GM04503 (cell line): ENCODE data around the gene FBXO21.

Experiments used
- DNase-seq: peaks from one replicate; pipeline ENCODE4 v3.0.0-alpha.2; 2012; ENCODE audit warnings: low read depth

Gene FBXO21

GRCh38 chr12:117162633-117163032 lies 27.6 kb downstream of the FBXO21 start:
- no peak for DNase-seq

DNA sequence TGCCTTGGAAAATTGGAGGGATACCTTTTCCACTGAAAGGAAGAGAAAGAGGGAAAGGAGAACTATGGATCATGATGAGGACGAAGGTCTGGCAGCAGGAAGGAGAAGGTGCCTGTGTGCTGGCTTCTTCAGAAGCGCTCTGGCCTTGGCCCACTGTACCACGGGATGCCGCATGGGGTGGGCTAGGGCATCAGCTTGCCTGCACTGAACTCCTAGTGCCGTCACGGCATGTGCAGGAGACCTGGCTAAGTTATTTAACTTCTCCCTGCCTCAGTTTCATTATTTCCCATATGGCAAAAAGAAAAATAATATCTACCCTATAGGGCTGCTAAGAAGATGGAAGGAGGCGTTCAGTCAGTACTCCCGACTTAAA lies 28.1 kb downstream of the FBXO21 start:
- no peak for DNase-seq

DNA sequence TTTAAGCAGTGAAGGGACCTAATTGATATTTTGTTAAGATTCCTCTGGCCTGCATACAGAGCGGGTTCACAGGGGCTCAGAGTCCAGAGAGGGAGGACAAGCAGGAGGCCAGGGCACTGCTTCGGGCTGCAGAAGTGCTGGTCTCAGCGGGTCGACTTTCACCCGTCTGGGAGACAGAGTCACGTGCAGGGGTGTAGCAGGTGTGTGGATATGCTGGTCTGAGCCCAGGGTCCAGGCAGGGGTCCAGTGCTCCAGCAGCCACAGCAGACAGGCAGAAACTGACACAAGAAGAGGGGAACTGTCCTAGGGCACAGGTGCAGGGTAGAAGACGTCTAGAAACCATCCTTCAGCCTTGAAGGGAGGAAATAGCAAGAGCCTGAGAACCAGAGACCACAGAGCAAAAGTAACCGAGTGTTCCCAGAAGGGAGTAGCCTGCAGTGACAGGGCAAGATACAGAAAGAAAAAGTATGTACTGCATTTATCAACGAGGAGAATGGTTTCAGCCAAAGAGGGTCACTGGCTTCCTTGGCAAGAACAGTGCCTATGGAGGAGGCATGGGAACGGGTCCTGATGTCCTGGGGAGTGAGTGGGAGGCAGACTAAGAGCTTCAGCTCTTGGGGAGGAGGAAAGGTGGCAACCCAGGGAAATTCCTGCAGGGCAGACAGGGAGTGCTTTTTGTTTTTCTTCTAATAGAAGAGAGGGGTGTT lies 28.7 kb downstream of the FBXO21 start:
- no peak for DNase-seq

- DNase-seq: no peak
Measured at GRCh38 chr12:117159674-117160073, 30.6 kb downstream of the FBXO21 start.

DNA sequence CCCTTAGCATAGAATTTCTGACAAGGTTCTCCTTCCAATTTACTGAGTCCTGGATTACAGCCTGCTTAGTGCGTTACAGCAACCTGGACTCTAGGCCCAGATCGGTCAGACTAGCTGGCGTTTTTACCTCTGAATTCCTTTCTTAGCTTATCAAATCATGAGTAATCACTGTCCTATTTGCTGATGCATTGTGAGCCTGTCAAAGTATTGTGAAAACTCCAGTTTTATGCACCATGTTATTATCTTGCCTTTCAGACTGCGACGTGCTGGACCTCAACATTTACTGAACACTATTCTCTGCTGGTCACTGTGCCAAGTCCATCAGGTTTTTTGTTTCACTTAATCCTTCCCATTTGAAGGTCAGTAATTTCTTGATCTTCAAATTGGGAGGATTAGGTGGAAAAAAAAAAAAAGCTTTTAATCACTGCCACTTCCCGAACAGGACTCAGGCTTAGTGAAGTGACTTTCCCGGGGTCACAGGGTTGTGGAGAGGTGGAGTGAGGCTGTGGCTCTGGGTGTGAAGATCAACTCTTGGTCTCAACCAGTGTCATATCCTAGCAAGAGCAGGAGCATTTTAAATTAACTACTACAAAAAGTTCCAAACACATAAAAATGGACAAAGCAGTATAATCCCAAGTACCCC lies 31.2 kb downstream of the FBXO21 start:
- no peak for DNase-seq

DNA sequence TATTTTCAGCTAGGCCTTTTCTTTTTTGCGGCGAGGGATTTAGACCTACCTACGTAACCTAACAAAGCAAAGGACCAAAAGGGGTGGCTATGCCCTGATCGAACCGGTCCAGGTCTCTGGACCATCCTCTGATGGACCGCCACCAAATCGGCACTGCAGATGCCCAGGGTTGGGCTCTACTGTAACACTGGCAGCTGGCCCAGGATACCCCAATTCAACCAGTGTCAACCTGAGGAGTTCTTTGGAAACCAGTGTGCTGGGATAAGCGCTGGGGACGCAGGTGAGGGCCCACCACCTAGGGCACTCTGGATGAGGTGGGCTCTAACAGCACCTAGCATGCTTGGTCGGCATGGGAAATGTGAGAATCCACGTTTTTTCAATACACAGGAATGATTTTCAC lies 32.2 kb downstream of the FBXO21 start:
- DNase-seq: no peak

DNA sequence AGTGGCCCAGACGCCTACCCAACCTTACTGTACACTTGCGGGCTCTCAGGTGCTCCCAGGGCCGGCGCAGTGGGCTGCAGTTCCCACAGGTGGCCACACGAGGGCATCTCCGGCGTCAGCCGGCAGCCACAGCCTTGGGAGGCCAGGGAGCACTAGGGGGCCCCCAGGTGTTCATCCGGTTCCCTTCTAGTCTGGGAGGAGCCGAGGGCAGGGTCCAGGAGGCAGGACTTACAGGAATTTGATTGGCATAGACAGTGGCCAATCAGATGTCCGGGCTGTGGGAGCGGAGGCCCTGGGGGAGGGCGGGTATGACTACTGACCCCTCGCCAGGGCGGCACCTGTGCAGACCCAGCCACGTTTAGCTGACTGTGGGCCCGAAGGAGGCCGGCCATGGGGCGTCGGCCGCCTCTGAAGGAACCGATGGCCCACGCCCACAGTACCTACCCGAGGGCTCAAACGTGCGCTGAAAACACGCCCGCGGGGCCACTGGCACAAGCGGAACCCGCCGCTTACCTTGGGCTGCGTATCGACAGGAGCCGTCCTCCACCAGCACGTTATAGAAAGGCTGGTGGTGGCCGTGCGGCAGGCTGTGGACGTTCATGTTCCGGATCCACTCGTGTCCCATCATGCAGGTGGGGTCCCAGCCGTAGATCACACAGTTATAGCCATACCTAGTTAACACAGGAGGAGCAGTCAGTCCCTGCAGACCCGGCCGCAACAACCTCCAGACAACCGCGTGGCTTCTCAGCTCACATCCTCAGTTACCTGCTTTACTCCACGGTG lies 34.8 kb downstream of the FBXO21 start:
- no peak for DNase-seq

- DNase-seq: no peak
Measured at GRCh38 chr12:117152793-117153775, 37.2 kb downstream of the FBXO21 start.

GRCh38 chr12:117151403-117152031 lies 38.8 kb downstream of the FBXO21 start:
- DNase-seq: no peak

DNA sequence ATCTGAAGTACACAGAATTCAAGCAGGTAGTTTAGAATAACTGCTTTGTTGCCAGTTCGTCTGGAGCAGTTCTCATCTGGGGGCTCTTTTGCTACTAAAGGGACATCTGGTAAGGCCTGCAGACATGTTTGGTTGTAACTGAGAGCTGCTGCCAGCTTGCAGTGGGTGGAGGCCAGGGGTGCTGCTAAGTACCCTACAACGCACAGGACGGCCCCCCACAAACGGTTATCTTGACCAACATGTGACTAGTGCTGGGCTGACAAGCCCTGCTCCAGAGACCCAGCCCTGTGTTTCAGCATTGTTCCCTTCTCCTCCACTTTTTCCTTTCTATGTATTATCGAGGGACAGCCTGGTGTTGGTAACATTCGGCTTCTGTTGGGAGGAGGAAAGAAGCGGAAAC lies 40.8 kb downstream of the FBXO21 start:
- DNase-seq: no peak

DNA sequence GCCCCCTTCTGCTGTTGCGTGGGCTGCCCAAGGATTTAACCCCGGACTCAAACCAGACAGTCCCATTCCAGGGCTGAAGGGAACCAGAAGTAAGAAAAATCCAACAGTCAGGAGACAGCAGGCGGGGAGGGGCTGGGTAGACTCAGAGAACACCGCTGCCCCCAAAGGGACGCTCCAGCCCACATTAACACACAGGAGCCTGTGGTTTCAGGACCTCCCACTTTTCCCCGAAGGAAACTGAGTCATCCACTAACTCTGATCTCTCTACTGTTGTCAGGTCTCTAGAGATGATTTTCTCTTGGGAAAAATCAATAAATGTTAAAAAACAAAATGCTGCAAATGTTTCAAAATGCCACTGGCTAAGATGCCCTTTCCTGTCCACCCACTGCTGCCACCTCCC lies 41.6 kb downstream of the FBXO21 start:
- DNase-seq: no peak

DNA sequence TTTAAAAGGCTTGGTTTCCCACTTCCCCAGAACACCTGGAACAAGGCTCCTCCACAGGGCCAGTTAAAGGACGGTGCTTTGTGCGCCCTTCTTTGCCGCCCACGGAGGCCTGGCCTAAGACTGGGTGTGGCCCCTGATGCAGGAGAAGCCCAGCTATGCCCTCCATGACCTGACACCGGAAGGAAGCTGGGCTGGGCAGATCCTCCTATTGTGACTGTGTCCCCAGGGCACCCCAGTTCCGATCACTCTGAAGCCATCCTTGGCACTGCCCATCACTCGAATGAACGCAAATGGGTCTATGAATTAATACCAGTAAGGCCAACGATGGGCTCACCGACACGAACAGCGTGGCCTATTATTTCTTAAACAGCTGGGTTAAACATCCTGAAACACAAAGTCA lies 42.6 kb downstream of the FBXO21 start:
- DNase-seq: no peak

DNA sequence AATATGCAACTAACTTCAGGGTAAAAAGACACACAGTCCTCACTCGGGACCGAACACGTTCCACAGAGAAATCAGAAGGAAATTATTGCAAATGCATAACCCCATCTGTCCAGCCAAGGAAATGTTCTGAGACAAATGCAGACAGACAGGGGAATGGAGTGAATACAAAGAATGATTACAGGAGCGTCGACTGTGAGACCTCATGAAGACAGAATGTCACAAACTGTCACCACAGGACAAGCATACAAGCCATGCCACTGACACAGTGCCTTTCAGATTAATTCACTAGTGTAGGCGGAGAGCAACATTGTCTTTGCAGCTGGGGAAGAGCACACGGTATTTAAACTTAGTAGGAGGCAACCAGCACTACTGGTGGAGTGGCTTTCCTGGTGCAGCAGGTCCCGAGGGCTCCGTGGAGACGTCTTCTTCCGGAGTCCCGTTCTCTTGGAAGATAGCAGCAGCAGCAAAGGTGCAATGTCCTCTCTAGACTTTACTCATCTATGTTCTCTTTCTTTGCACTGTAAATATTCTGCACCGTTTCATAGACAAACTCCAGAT lies 44.6 kb downstream of the FBXO21 start:
- no peak for DNase-seq

DNA sequence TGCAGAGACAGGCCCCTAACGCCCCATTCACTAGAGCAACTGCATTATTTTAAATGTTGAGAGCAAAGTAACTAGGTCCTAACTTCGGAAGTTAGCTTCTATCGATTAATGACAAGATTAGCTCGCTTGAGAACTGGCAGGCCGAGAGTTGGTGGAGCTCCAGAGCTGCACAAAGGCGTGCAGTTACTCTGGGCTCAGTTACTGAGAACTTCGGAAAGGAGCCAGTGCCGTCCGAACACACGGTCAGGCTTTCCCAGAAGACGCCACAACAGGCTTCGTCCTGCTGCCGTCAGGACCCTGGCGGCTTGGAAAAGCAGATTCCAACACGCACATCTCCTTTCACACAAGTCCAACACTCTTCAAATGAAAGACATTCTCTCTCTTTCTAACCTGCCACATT lies 45.7 kb downstream of the FBXO21 start:
- DNase-seq: no peak

GRCh38 chr12:117143008-117143532 lies 47.2 kb downstream of the FBXO21 start:
- DNase-seq: no peak

DNA sequence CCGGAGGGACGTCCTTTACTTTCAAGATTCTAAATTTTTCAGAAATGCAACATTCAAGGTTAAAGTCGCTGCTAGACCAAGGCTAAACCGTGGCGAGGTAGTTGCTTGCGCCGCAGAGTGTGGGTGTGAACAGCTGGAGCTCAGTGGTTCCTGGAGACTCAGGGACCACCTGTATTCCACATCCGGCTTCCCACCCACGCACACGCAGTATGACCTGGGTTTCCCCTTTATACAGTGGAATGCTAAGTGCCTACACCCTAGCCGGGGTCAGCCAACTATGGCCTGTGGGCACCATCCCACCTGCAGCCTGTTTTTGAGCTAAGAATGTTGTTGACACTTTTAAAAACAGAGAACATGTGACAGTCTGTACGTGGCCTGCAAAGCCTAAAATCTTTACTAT lies 48.2 kb downstream of the FBXO21 start:
- no peak for DNase-seq

- no peak for DNase-seq
Measured at GRCh38 chr12:117141097-117141898, 49.0 kb downstream of the FBXO21 start.

DNA sequence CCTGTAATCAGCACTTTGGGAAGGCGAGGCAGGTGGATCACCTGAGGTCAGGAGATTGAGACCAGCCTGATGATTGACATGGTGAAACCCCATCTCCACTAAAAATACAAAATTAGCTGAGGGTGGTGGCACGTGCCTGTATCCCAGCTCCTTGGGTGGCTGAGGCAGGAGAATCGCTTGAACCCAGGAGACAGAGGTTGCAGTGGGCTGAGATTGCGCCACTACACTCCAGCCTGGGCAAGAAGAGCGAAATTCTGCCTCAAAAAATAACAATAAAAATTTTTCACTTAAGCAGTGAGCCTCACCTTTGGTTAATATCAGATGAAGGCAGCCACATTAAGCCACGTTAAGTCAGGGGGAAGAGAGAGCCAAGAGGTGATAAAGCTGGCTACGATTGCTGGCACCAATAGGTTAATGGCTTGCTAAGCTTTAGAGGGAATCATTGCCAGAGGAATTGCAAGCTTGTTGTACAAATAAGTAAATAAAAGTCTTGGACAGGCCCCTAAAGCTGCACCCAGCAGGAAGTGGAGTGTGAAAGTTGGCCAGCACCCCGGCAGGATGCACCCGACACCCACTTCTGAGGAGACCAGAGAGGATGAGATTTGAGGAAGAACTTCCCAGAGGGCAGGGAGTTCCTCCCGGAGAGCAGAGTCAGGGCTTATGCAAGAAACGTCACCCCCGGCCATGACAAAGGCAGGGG lies 49.7 kb downstream of the FBXO21 start:
- DNase-seq: no peak

DNA sequence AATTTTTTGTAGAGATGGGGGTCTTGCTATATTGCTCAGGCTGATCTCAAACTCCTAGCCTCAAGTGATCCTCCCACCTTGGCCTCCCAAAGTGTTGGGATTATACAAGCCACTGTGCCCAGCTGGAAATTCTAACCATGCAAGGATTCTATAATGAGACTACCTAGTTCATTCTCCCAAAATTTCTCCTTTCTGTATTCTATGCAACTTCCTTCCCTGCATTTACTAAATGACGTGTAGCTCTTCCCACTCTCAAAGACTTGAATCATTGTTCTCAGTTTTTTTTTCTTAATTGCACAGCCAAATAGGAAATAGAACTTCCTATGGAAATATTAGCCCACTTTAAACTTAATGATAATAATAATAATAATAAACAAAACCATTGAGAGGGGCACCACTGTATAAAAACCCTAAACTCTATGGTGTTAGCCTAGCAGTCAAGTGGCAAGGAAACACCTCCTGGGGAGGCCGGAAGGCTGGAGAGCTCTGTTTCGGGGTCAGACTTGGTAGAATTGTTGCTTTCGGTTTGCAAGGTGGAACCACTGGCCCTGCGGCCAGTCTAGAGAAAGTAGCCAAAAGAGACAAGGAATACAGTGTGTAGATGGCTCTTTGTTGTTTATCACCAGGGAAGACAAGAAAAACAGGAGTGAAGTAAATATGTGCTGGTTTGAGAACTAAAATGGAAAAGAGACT lies 51.1 kb downstream of the FBXO21 start:
- DNase-seq: no peak
